Medulla oblongata (tissue), 1 donor: Measurements from ENCODE around the gene HSPA1L.

ENCODE experiments used
- DNase-seq: peaks from one replicate; pipeline ENCODE4 v3.0.0-alpha.2; 2015; ENCODE audit errors: extremely low spot score

Gene HSPA1L

GRCh38 chr6:31765910-31766794 lies 48.9 kb downstream of the HSPA1L start:
- no peak for DNase-seq

- DNase-seq = no peak
Measured at GRCh38 chr6:31765559-31765909, 49.5 kb downstream of the HSPA1L start.

DNA sequence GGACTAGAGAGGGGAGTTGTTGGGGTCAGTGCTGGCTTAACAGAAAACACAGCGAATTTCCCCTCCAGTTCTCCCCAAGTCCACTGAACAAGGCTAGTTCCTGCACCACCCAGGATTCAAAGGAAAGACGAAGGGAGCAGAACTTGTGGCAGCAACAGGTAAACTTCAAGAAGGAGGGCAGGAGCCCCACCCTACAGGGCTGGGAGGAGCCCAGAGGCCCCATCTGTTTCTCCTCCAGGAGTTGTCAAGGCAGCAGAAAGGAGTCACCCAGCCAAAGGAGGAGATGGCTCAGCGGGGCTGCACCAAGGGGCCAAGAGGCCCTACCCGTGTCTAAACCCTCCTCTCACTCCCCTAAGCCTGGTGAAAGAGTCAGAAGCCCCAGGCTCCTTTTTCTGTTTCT lies 50.9 kb downstream of the HSPA1L start:
- DNase-seq = no peak

- peak; percentile 68 for DNase-seq
Measured at GRCh38 chr6:31763619-31763940, 51.5 kb downstream of the HSPA1L start.

- no peak for DNase-seq
Measured at GRCh38 chr6:31762878-31763618, 52.0 kb downstream of the HSPA1L start.

GRCh38 chr6:31762356-31762755 lies 52.7 kb downstream of the HSPA1L start, which contains the start of gene SAPCD1:
SAPCD1 (plus strand) TSS chr6:31762656; CDS start chr6:31763055, 399 bp downstream.
- no peak for DNase-seq

DNA sequence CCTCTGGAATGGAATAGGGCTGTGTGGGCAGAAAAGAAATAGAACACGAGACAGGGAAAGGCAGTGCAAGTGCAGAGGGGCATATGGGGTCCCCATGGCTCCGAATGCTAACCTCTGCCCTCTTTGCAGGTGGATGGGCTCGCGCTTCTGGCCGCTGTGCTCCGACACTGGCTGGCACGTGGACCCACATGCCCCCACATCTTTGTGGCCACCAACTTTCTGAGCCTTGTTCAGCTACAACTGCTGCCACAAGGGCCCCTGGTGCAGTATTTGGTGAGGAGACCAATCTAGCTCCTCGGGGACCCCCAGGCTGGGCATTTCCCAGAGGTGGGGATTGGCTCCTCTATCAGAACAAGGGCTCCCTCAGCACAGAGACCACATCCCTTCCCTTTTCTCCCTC lies 53.7 kb downstream of the HSPA1L start:
- DNase-seq = no peak

DNA sequence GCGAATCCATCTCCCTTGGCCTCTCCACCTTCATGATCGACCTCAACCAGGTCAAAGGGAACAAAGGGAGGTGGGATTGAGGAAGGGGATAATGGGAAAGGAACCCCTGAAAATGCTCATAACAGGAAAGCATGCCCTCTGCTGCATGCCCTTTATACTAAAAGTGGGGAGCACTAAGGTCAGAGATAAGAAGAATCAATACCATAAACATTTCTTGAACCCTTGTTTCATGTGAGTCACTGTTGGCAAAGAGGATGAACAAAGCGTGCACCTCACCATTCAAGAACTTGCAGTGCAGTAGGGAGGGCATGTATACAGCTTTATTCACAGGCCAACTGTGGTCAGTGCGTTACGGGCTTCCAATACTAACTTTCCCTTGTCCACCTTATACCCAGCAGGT lies 54.3 kb downstream of the HSPA1L start:
- no peak for DNase-seq
